HCT116 (cell line): ENCODE results near the gene RANBP10. TPM values are rescaled to one million over a fixed set of nuclear protein-coding genes. Genes with fewer than 3 reads are reported as not detected.

Source experiments
- ATAC-seq: fragments of 200-7000 bp; cut with Tn5 transposase; 2 replicates; pipeline ENCODE4 v1.9.1; 2020; ENCODE audit warnings: mild to moderate bottlenecking, moderate library complexity
- BruUV-seq: library from RNA; stranded (reverse); fragments of 400-500 nt; replicated peaks from 2 replicates; lab custom pipeline; 2021; lab: Mats Ljungman, UMichigan
- CTCF ChIA-PET: fragments of 300-600 bp; sonication (Branson Sonifier 250); formaldehyde crosslinking; loops from one replicate; lab custom pipeline; 2021; ENCODE audit warnings: antibody characterized with exemption; lab: Charles Lee
- POLR2A ChIA-PET: fragments of 300-600, 350-600 bp; sonication (Branson Sonifier 250); formaldehyde crosslinking; loops from one replicate; lab custom pipeline; 2021; ENCODE audit warnings: antibody characterized with exemption; lab: Charles Lee
- RAD21 ChIA-PET, 2 experiments: fragments of 300-600 bp; sonication (Branson Sonifier 250); formaldehyde crosslinking; loops; one replicate each; lab custom pipeline; 2023; ENCODE audit warnings: low total read pairs in 2 of 2; ENCODE audit not compliant: uncharacterized antibody in 2 of 2, unreplicated experiment in 2 of 2, low non-redundant PET in 1 of 2; lab: Charles Lee
- DNase-seq: peaks from one replicate; pipeline ENCODE4 v3.0.0-alpha.2; 2010; ENCODE audit warnings: low read depth, low spot score
- H2AFZ ChIP-seq: fragments of 200-600 bp; shearing (Covaris generic), sonication (generic); 2 replicates; pipeline ENCODE4 v1.6.1; 2017; ENCODE audit warnings: low read depth, mixed run types, mixed read lengths, antibody characterized with exemption, low read length; ENCODE audit not compliant: poor library complexity, severe bottlenecking
- H3K27ac ChIP-seq: 2 replicates; pipeline ENCODE4 v1.5.1; 2012; ENCODE audit warnings: low read depth, low read length
- H3K27me3 ChIP-seq: fragments of 200-600 bp; sonication (generic); 2 replicates; pipeline ENCODE4 v1.6.1; 2016; ENCODE audit warnings: mixed run types, low read length, mixed read lengths; ENCODE audit not compliant: insufficient read depth
- H3K36me3 ChIP-seq, 2 experiments: fragments of 200-500 bp in 1 of 2; fragments of 200-600 bp in 1 of 2; sonication (Bioruptor generic) in 1 of 2; sonication (generic) in 1 of 2; 2 replicates each; pipeline versions ENCODE4 v1.5.1 to v1.6.1; 2014 to 2016; ENCODE audit warnings: low read length in 2 of 2, inconsistent platforms in 1 of 2, mixed read lengths in 1 of 2, mixed run types in 1 of 2; ENCODE audit not compliant: insufficient read depth in 2 of 2, control insufficient read depth in 1 of 2
- H3K4me1 ChIP-seq, 2 experiments: fragments of 200-600 bp in 1 of 2; sonication (generic) in 1 of 2; 2 replicates each; pipeline versions ENCODE4 v1.5.1 to v1.6.1; 2012 to 2017; ENCODE audit warnings: low read length in 2 of 2, inconsistent platforms in 1 of 2, mild to moderate bottlenecking in 1 of 2, mixed read lengths in 1 of 2, mixed run types in 1 of 2, moderate library complexity in 1 of 2; ENCODE audit not compliant: insufficient read depth in 2 of 2, control insufficient read depth in 1 of 2
- H3K4me2 ChIP-seq: fragments of 200-600 bp; sonication (generic); 2 replicates; pipeline ENCODE4 v1.6.1; 2017; ENCODE audit warnings: mixed run types, low read length, mixed read lengths
- H3K4me3 ChIP-seq, 2 experiments: fragments of 200-600 bp in 1 of 2; sonication (generic) in 1 of 2; replicated peaks in 1 of 2; 2 replicates each; pipeline ENCODE4 v1.5.1; 2011 to 2016; ENCODE audit warnings: low read length in 2 of 2, control low read depth in 1 of 2, low read depth in 1 of 2, mild to moderate bottlenecking in 1 of 2, mixed read lengths in 1 of 2, mixed run types in 1 of 2
- H3K79me2 ChIP-seq: fragments of 200-600 bp; sonication (generic); 2 replicates; pipeline ENCODE4 v1.6.1; 2017; ENCODE audit warnings: mild to moderate bottlenecking, mixed run types, low read length, moderate library complexity, mixed read lengths; ENCODE audit not compliant: insufficient read depth
- H3K9ac ChIP-seq: fragments of 200-600 bp; sonication (generic); 2 replicates; pipeline ENCODE4 v1.6.1; 2016; ENCODE audit warnings: low read length, mixed read lengths
- H3K9me2 ChIP-seq: fragments of 200-600 bp; sonication (generic), shearing (Covaris generic); 2 replicates; pipeline ENCODE4 v1.6.1; 2017; ENCODE audit warnings: mixed run types, mild to moderate bottlenecking, moderate library complexity; ENCODE audit not compliant: insufficient read depth
- H3K9me3 ChIP-seq, 2 experiments: fragments of 200-500 bp in 1 of 2; fragments of 200-600 bp in 1 of 2; sonication (Bioruptor generic) in 1 of 2; sonication (generic) in 1 of 2; 2 replicates each; pipeline ENCODE4 v1.6.1; 2014 to 2017; ENCODE audit warnings: low read length in 2 of 2, mixed read lengths in 2 of 2, inconsistent platforms in 1 of 2, low read depth in 1 of 2, mild to moderate bottlenecking in 1 of 2, mixed run types in 1 of 2, moderate library complexity in 1 of 2; ENCODE audit not compliant: control insufficient read depth in 1 of 2, insufficient read depth in 1 of 2
- H4K20me1 ChIP-seq: fragments of 200-600 bp; sonication (generic), shearing (Covaris generic); 2 replicates; pipeline ENCODE4 v1.6.1; 2017; ENCODE audit warnings: mixed run types, mild to moderate bottlenecking, moderate library complexity; ENCODE audit not compliant: insufficient read depth
- CBX3 ChIP-seq: IDR thresholded peaks from 2 replicates; pipeline ENCODE4 v1.6.1; 2012; ENCODE audit warnings: low read depth
- CEBPB ChIP-seq: IDR thresholded peaks from 2 replicates; pipeline ENCODE4 v1.6.1; 2012; ENCODE audit warnings: low read depth
- ELF1 ChIP-seq: IDR thresholded peaks from 2 replicates; pipeline ENCODE4 v1.6.1; 2012; ENCODE audit warnings: low read depth, borderline replicate concordance
- EZH2phosphoT487 ChIP-seq: fragments of 200-600 bp; IDR thresholded peaks from 2 replicates; pipeline ENCODE4 v1.6.1; 2018; ENCODE audit warnings: antibody characterized with exemption, borderline replicate concordance
- FOSL1 ChIP-seq: IDR thresholded peaks from 2 replicates; pipeline ENCODE4 v1.6.1; 2012; ENCODE audit warnings: low read depth
- SIN3A ChIP-seq: IDR thresholded peaks from 2 replicates; pipeline ENCODE4 v1.6.1; 2012; ENCODE audit warnings: low read depth
- SRF ChIP-seq: IDR thresholded peaks from 2 replicates; pipeline ENCODE4 v1.6.1; 2012; ENCODE audit warnings: low read depth
- TCF7L2 ChIP-seq: IDR thresholded peaks from 2 replicates; pipeline ENCODE4 v1.7.0; 2011; ENCODE audit warnings: borderline replicate concordance, inconsistent platforms; ENCODE audit not compliant: insufficient read depth, insufficient read length; ENCODE audit errors: extremely low read depth
- YY1 ChIP-seq: IDR thresholded peaks from 2 replicates; pipeline ENCODE4 v1.6.1; 2011; ENCODE audit warnings: low read length, low read depth, moderate library complexity, mild to moderate bottlenecking; ENCODE audit not compliant: insufficient replicate concordance; ENCODE audit errors: extremely low read depth
- intact Hi-C: fragments of 100-400 bp; cut with micrococcal nuclease; formaldehyde crosslinking; loops from 2 replicates; pipeline ENCODE4 v1.10.0; 2022
- total RNA-seq: library from RNA; stranded (reverse); gene quantifications from one replicate; pipeline ENCODE4 v1.2.1, GENCODE V29; 2021; ENCODE audit not compliant: unreplicated experiment
- TF ChIP-seq, protein P1 (sequence below): IDR thresholded peaks from 2 replicates; pipeline ENCODE4 v1.6.1; 2011; ENCODE audit warnings: mild to moderate bottlenecking, low read length, moderate library complexity; ENCODE audit not compliant: insufficient replicate concordance; ENCODE audit errors: extremely low read depth
- TF ChIP-seq, protein P2 (sequence below): IDR thresholded peaks from 2 replicates; pipeline ENCODE4 v1.6.1; 2012
- TF ChIP-seq, protein P3 (sequence below): IDR thresholded peaks from 2 replicates; pipeline ENCODE4 v1.6.1; 2012
- TF ChIP-seq, protein P4 (sequence below), 3 experiments: fragments of 200-600 bp in 1 of 3; sonication (generic) in 1 of 3; IDR thresholded peaks in 2 of 3; conservative IDR thresholded peaks in 1 of 3; 2 replicates each; pipeline ENCODE4 v1.5.1; 2012 to 2017; ENCODE audit warnings: low read depth in 2 of 3, low read length in 2 of 3, antibody characterized with exemption in 1 of 3, borderline replicate concordance in 1 of 3, control low read depth in 1 of 3, mild to moderate bottlenecking in 1 of 3, mixed read lengths in 1 of 3, mixed run types in 1 of 3, moderate library complexity in 1 of 3; ENCODE audit not compliant: insufficient read depth in 1 of 3
- TF ChIP-seq, protein P5 (sequence below): IDR thresholded peaks from 2 replicates; pipeline ENCODE4 v1.6.1; 2012; ENCODE audit warnings: low read depth

Gene RANBP10
- total RNA-seq, 1 experiment from 2014 or later, result 16.9 TPM

- H3K36me3 ChIP-seq, result peaks cover 4 to 11% of the 10 kb centered on the region in 2 experiments; a peak in 3 of 4 replicates
- intact Hi-C loops, result no loop called here
- no peaks in the 10 kb centered on the region for H4K20me1 ChIP-seq
- ChIA-PET CTCF (interaction anchor here (0.7 kb wide), 1 partner anchor 159 kb away, joined by 3 read pairs; no protein-coding TSS in a partner anchor), RAD21 (interaction anchor here in 1 of 2 experiments (0.7 kb wide), 1 partner anchor 178 kb away, joined by 4 read pairs; no protein-coding TSS in a partner anchor), POLR2A (no interaction called here)
- no peak overlapping the region for H3K27ac ChIP-seq
- H3K79me2 ChIP-seq, result no peaks in the 10 kb centered on the region
- TF ChIP-seq FOSL1 (no peak), ELF1 (no peak), TCF7L2 (no peak), EZH2phosphoT487 (no peak), CEBPB (no peak), CBX3 (no peak), SRF (no peak), SIN3A (no peak), YY1 (no peak)
- TF ChIP-seq, protein P1, sequence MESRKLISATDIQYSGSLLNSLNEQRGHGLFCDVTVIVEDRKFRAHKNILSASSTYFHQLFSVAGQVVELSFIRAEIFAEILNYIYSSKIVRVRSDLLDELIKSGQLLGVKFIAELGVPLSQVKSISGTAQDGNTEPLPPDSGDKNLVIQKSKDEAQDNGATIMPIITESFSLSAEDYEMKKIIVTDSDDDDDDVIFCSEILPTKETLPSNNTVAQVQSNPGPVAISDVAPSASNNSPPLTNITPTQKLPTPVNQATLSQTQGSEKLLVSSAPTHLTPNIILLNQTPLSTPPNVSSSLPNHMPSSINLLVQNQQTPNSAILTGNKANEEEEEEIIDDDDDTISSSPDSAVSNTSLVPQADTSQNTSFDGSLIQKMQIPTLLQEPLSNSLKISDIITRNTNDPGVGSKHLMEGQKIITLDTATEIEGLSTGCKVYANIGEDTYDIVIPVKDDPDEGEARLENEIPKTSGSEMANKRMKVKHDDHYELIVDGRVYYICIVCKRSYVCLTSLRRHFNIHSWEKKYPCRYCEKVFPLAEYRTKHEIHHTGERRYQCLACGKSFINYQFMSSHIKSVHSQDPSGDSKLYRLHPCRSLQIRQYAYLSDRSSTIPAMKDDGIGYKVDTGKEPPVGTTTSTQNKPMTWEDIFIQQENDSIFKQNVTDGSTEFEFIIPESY, result no peak
- TF ChIP-seq, protein P2, sequence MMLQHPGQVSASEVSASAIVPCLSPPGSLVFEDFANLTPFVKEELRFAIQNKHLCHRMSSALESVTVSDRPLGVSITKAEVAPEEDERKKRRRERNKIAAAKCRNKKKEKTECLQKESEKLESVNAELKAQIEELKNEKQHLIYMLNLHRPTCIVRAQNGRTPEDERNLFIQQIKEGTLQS, result no peak
- TF ChIP-seq, protein P3, sequence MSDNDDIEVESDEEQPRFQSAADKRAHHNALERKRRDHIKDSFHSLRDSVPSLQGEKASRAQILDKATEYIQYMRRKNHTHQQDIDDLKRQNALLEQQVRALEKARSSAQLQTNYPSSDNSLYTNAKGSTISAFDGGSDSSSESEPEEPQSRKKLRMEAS, result no peak
- TF ChIP-seq, protein P4, sequence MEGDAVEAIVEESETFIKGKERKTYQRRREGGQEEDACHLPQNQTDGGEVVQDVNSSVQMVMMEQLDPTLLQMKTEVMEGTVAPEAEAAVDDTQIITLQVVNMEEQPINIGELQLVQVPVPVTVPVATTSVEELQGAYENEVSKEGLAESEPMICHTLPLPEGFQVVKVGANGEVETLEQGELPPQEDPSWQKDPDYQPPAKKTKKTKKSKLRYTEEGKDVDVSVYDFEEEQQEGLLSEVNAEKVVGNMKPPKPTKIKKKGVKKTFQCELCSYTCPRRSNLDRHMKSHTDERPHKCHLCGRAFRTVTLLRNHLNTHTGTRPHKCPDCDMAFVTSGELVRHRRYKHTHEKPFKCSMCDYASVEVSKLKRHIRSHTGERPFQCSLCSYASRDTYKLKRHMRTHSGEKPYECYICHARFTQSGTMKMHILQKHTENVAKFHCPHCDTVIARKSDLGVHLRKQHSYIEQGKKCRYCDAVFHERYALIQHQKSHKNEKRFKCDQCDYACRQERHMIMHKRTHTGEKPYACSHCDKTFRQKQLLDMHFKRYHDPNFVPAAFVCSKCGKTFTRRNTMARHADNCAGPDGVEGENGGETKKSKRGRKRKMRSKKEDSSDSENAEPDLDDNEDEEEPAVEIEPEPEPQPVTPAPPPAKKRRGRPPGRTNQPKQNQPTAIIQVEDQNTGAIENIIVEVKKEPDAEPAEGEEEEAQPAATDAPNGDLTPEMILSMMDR (IDR thresholded peaks at IDR 0.05 in 2 of 3, conservative IDR thresholded peaks at IDR 0.05 in 1 of 3; ENCODE audit: borderline replicate concordance in 1 of 3, insufficient read depth in 1 of 3, low read depth in 2 of 3, low read length in 2 of 3), result no peak
- TF ChIP-seq, protein P5, sequence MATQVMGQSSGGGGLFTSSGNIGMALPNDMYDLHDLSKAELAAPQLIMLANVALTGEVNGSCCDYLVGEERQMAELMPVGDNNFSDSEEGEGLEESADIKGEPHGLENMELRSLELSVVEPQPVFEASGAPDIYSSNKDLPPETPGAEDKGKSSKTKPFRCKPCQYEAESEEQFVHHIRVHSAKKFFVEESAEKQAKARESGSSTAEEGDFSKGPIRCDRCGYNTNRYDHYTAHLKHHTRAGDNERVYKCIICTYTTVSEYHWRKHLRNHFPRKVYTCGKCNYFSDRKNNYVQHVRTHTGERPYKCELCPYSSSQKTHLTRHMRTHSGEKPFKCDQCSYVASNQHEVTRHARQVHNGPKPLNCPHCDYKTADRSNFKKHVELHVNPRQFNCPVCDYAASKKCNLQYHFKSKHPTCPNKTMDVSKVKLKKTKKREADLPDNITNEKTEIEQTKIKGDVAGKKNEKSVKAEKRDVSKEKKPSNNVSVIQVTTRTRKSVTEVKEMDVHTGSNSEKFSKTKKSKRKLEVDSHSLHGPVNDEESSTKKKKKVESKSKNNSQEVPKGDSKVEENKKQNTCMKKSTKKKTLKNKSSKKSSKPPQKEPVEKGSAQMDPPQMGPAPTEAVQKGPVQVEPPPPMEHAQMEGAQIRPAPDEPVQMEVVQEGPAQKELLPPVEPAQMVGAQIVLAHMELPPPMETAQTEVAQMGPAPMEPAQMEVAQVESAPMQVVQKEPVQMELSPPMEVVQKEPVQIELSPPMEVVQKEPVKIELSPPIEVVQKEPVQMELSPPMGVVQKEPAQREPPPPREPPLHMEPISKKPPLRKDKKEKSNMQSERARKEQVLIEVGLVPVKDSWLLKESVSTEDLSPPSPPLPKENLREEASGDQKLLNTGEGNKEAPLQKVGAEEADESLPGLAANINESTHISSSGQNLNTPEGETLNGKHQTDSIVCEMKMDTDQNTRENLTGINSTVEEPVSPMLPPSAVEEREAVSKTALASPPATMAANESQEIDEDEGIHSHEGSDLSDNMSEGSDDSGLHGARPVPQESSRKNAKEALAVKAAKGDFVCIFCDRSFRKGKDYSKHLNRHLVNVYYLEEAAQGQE, result no peak
- no TSS peak for BruUV-seq
- H3K27me3 ChIP-seq, result no peaks in the 10 kb centered on the region
- no peaks in the 10 kb centered on the region for H3K9me2 ChIP-seq
- no peaks in the 10 kb centered on the region for H3K9me3 ChIP-seq
- H2AFZ ChIP-seq, result no peak overlapping the region
- no peak overlapping the region for H3K4me2 ChIP-seq
- no peaks in the 10 kb centered on the region for H3K4me1 ChIP-seq
- ATAC-seq (no peak), DNase-seq (no peak)
- no peak overlapping the region for H3K4me3 ChIP-seq
- no peak overlapping the region for H3K9ac ChIP-seq
These were observed 126.1 kb downstream of the RANBP10 start for GRCh38 chr16:67679935-67680897.
